ENCODE data around the gene NPAS3.

The NPAS3 gene

GRCh38 chr14:33560718-33561431, 622.2 kb downstream of the NPAS3 start:
- no peak for DNase-seq (ENCODE audit: low read depth)

GRCh38 chr14:33561488-33562175, 623.0 kb downstream of the NPAS3 start:
- DNase-seq (ENCODE audit: low read depth): no peak

GRCh38 chr14:33563191-33563900, 624.7 kb downstream of the NPAS3 start:
- DNase-seq (ENCODE audit: low read depth): peak; percentile 49

- DNase-seq (ENCODE audit: low read depth): no peak
These were observed 625.2 kb downstream of the NPAS3 start for GRCh38 chr14:33563901-33564197.

GRCh38 chr14:33564774-33565630, 626.3 kb downstream of the NPAS3 start:
- peak; percentile 74 for DNase-seq (ENCODE audit: low read depth)

- DNase-seq (ENCODE audit: low read depth): no peak
These were observed 627.4 kb downstream of the NPAS3 start for GRCh38 chr14:33566082-33566481.

- DNase-seq (ENCODE audit: low read depth): peak; percentile 51
These were observed 628.5 kb downstream of the NPAS3 start for GRCh38 chr14:33567023-33567728.

- peak; percentile 76 for DNase-seq (ENCODE audit: low read depth)
These were observed 629.1 kb downstream of the NPAS3 start for GRCh38 chr14:33567731-33568130.

GRCh38 chr14:33568935-33569579, 630.4 kb downstream of the NPAS3 start:
- DNase-seq (ENCODE audit: low read depth): peak; percentile 36

GRCh38 chr14:33569821-33570687, 631.4 kb downstream of the NPAS3 start:
- DNase-seq (ENCODE audit: low read depth): peak; percentile 14

GRCh38 chr14:33570694-33571310, 632.1 kb downstream of the NPAS3 start:
- no peak for DNase-seq (ENCODE audit: low read depth)

GRCh38 chr14:33573301-33573880, 634.7 kb downstream of the NPAS3 start:
- DNase-seq (ENCODE audit: low read depth): no peak

GRCh38 chr14:33576014-33576413, 637.3 kb downstream of the NPAS3 start:
- peak; percentile 45 for DNase-seq (ENCODE audit: low read depth)

GRCh38 chr14:33578461-33579216, 640.0 kb downstream of the NPAS3 start:
- DNase-seq (ENCODE audit: low read depth): no peak

- DNase-seq (ENCODE audit: low read depth): no peak
These were observed 641.6 kb downstream of the NPAS3 start for GRCh38 chr14:33580231-33580749.

GRCh38 chr14:33580841-33581240, 642.2 kb downstream of the NPAS3 start:
- no peak for DNase-seq (ENCODE audit: low read depth)

- no peak for DNase-seq (ENCODE audit: low read depth)
These were observed 646.0 kb downstream of the NPAS3 start for GRCh38 chr14:33584697-33585096.

- DNase-seq (ENCODE audit: low read depth): no peak
These were observed 648.1 kb downstream of the NPAS3 start for GRCh38 chr14:33586806-33587205.
